K562 (cell line): Measurements from ENCODE around the gene HCN1. TPM values are rescaled to one million over a fixed set of nuclear protein-coding genes. Genes with fewer than 3 reads are reported as not detected.

Experiments
- ATAC-seq: fragments of 200-7000 bp; cut with Tn5 transposase; 3 replicates; pipeline ENCODE4 v1.9.1; 2020; ENCODE audit warnings: moderate library complexity
- BruUV-seq: library from RNA; stranded (reverse); fragments of 400-500 nt; replicated peaks from 2 replicates; lab custom pipeline; 2021; lab: Mats Ljungman, UMichigan
- CTCF ChIA-PET: fragments of 300-600 bp; formaldehyde crosslinking; extraction: SDS; loops from one replicate; lab custom pipeline; 2021; ENCODE audit warnings: low intra/inter-chr PET ratio; lab: Yijun Ruan, JAX
- POLR2A ChIA-PET: fragments of 300-600, 350-650 bp; sonication (Branson Sonifier 250); formaldehyde crosslinking; extraction: SDS; loops from one replicate; lab custom pipeline; 2021; ENCODE audit warnings: antibody characterized with exemption, inconsistent platforms; lab: Yijun Ruan, JAX
- DNase-seq, 4 experiments: peaks; one replicate each; pipeline versions ENCODE4 v3.0.0 to v3.0.0-alpha.2; 2011 to 2018; ENCODE audit warnings: low spot score in 3 of 4, mixed read lengths in 3 of 4; ENCODE audit errors: extremely low read depth in 1 of 4
- FAIRE-seq: peaks from 2 replicates; lab custom pipeline; 2011; peaks lifted over from hg19 to GRCh38; lab: Jason Lieb, UNC
- H2AFZ ChIP-seq: 2 replicates; pipeline ENCODE4 v1.6.0; 2011; ENCODE audit warnings: low read depth, low read length, control low read depth, inconsistent platforms
- H3K27ac ChIP-seq: fragments of 200-600 bp; 3 replicates; pipeline ENCODE4 v1.8.0; 2011; ENCODE audit warnings: low read depth, mild to moderate bottlenecking, control low read depth, inconsistent platforms, low read length, moderate library complexity, mixed read lengths; ENCODE audit errors: extremely low read depth
- H3K27me3 ChIP-seq, 2 experiments: fragments of 300-600 bp in 1 of 2; 2 replicates in 1 of 2; 3 replicates in 1 of 2; pipeline versions ENCODE4 v1.6.0 to v1.8.0; 2011; ENCODE audit warnings: inconsistent platforms in 2 of 2, low read length in 2 of 2, mild to moderate bottlenecking in 1 of 2, mixed read lengths in 1 of 2, moderate library complexity in 1 of 2; ENCODE audit not compliant: control insufficient read depth in 2 of 2, insufficient read depth in 2 of 2
- H3K36me3 ChIP-seq: fragments of 300-600 bp; 3 replicates; pipeline ENCODE4 v1.8.0; 2011; ENCODE audit warnings: mild to moderate bottlenecking, low read length, inconsistent platforms; ENCODE audit not compliant: control insufficient read depth, insufficient read depth
- H3K4me1 ChIP-seq, 2 experiments: fragments of 200-600 bp in 1 of 2; replicated peaks in 1 of 2; 2 replicates in 1 of 2; 3 replicates in 1 of 2; pipeline versions ENCODE4 v1.5.1 to v1.8.0; 2011; ENCODE audit warnings: inconsistent platforms in 2 of 2, low read length in 2 of 2, mild to moderate bottlenecking in 1 of 2, mixed read lengths in 1 of 2, moderate library complexity in 1 of 2; ENCODE audit not compliant: control insufficient read depth in 2 of 2, insufficient read depth in 2 of 2
- H3K4me2 ChIP-seq: 2 replicates; pipeline ENCODE4 v1.6.1; 2011; ENCODE audit warnings: low read length, control low read depth, inconsistent platforms, mixed read lengths; ENCODE audit not compliant: insufficient read depth
- H3K4me3 ChIP-seq: fragments of 200-600 bp; sonication (generic), shearing (Covaris generic); 2 replicates; pipeline ENCODE4 v1.5.1; 2016; ENCODE audit warnings: control low read depth, inconsistent platforms
- H3K79me2 ChIP-seq: fragments of 200-600 bp; 3 replicates; pipeline ENCODE4 v1.8.0; 2011; ENCODE audit warnings: low read length, inconsistent platforms; ENCODE audit not compliant: control insufficient read depth, insufficient read depth
- H3K9ac ChIP-seq, 2 experiments: 2 replicates each; pipeline versions ENCODE4 v1.6.0 to v1.6.1; 2011; ENCODE audit warnings: low read depth in 2 of 2, low read length in 2 of 2, control low read depth in 1 of 2, inconsistent platforms in 1 of 2, mild to moderate bottlenecking in 1 of 2, mixed read lengths in 1 of 2; ENCODE audit not compliant: insufficient read depth in 1 of 2
- H3K9me1 ChIP-seq: one replicate; pipeline ENCODE4 v1.6.0; 2011; ENCODE audit warnings: inconsistent platforms, mild to moderate bottlenecking, low read length, moderate library complexity; ENCODE audit not compliant: control insufficient read depth, insufficient read depth
- H3K9me3 ChIP-seq: replicated peaks from 2 replicates; pipeline ENCODE4 v1.5.1; 2011; ENCODE audit warnings: low read depth, low read length, inconsistent platforms; ENCODE audit not compliant: control insufficient read depth, insufficient read depth
- H4K20me1 ChIP-seq: replicated peaks from 2 replicates; pipeline ENCODE4 v1.6.1; 2011; ENCODE audit warnings: low read length, inconsistent platforms, mixed read lengths; ENCODE audit not compliant: control insufficient read depth, insufficient read depth
- JUN ChIP-seq, 2 experiments: sonication (generic) in 1 of 2; formaldehyde crosslinking in 1 of 2; IDR thresholded peaks; 2 replicates each; pipeline versions ENCODE4 v1.6.1 to v1.8.0; 2012 to 2022; ENCODE audit warnings: borderline replicate concordance in 2 of 2, mild to moderate bottlenecking in 2 of 2, improper control_type of control experiment in 1 of 2, low read depth in 1 of 2, low read length in 1 of 2, missing genetic modification reagents in 1 of 2
- MAZ ChIP-seq, 2 experiments: fragments of 450-650 bp in 1 of 2; sonication (generic) in 1 of 2; formaldehyde crosslinking; IDR thresholded peaks in 1 of 2; conservative IDR thresholded peaks in 1 of 2; 2 replicates each; pipeline versions ENCODE4 v1.4.0 to v1.5.0; 2020; ENCODE audit warnings: mild to moderate bottlenecking in 1 of 2, missing genetic modification reagents in 1 of 2
- TEAD2 ChIP-seq: fragments of 450-650 bp; IDR thresholded peaks from 2 replicates; pipeline ENCODE4 v1.6.1; 2016; ENCODE audit warnings: missing genetic modification characterization, control low read depth, missing compliant biosample characterization
- whole genome bisulfite sequencing: fragments of 100-300 bp; shearing (Covaris generic); methylation state at CpG from one replicate; pipeline ENCODE4 v1.1.6; 2016; ENCODE audit warnings: low coverage, mixed read lengths; ENCODE audit not compliant: insufficient coverage; ENCODE audit errors: missing lambda C conversion rate; 5-methylcytosine and 5-hydroxymethylcytosine counted together
- in situ Hi-C: fragments of 300-500 bp; cut with MboI; formaldehyde crosslinking; loops from 4 replicates; pipeline ENCODE4 v1.15.0; 2018; ENCODE audit warnings: inconsistent platforms, mixed read lengths
- intact Hi-C: fragments of 100-400 bp; cut with micrococcal nuclease; formaldehyde crosslinking; loops from 2 replicates; pipeline ENCODE4 v1.14.2; 2022
- polyA plus RNA-seq, 8 experiments: library from polyadenylated mRNA; depleted of rRNA in 4 of 8; stranded (reverse) in 5 of 8; unstranded in 3 of 8; fragments of >200 nt; fragmentation: Nextera tagmentation in 2 of 8; fragmentation: Illumina TruSeq in 1 of 8; extraction: Ambion mirVana in 2 of 8; extraction: Trizol in 1 of 8; gene quantifications; 2 replicates each; pipeline versions ENCODE4 v1.2.1 to v1.2.3, GENCODE V29; 2011 to 2014; ENCODE audit warnings: inconsistent platforms in 1 of 8, missing spikeins in 1 of 8
- total RNA-seq, 7 experiments: library from RNA; depleted of rRNA in 6 of 7; stranded (reverse); fragments of >200 nt in 6 of 7; fragmentation: Illumina TruSeq in 2 of 7; extraction: Trizol in 2 of 7; gene quantifications; 2 replicates each; pipeline versions ENCODE4 v1.2.1 to v1.2.3, GENCODE V29; 2011 to 2021; ENCODE audit warnings: low replicate concordance in 1 of 7

Gene HCN1
- total and polyA plus RNA-seq, 9 of the 15 experiments (the other 6 are each of a cell fraction or from before 2014, with no cell fraction given): not detected

DNA sequence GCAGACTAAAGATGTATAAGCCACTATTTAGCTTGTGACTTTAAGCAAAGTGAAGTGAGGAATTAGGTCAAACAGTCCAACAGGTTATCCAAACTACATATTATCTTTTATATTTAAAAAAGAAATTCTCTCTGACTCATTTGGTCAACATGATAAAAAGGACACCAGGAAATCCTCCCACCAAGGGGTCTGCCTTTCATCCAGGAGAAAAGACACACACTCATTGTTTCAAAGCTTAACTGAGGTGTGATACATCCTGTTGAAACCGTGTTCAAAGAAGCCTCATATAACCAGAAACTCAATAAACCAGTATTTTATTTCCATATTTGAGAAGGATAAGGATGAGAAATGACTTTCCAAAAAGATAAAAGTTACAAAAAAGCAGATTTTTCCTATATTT, 417.1 kb downstream of the HCN1 start:
- H2AFZ ChIP-seq: no peak overlapping the region
- TF ChIP-seq MAZ (CRISPR knock-in tag; conservative IDR thresholded peaks at IDR 0.05 in 1 of 2, IDR thresholded peaks at IDR 0.05 in 1 of 2) (no peak), JUN (IDR thresholded peaks at IDR 0.05; ENCODE audit: borderline replicate concordance, low read depth, low read length) (no peak), JUN (CRISPR knock-in tag; IDR thresholded peaks at IDR 0.05; ENCODE audit: borderline replicate concordance) (no peak)
- H3K4me2 ChIP-seq: no peak overlapping the region
- intact Hi-C loops: no loop called here
- no peaks in the 10 kb centered on the region for H4K20me1 ChIP-seq
- H3K9me3 ChIP-seq: no peaks in the 10 kb centered on the region; the same call in 1 of the 2 replicates
- no peaks in the 10 kb centered on the region for H3K36me3 ChIP-seq
- 0% methylated on average over 1 of the region's 1 CpG for WGBS
- in situ Hi-C loops: no loop called here
- no peaks in the 10 kb centered on the region for H3K27me3 ChIP-seq
- H3K9me1 ChIP-seq: no peaks in the 10 kb centered on the region
- no peak overlapping the region for H3K4me3 ChIP-seq
- no peaks in the 10 kb centered on the region for H3K4me1 ChIP-seq
- DNase-seq (no peak), FAIRE-seq (no peak), ATAC-seq (no peak)
- no TSS peak for BruUV-seq
- no peak overlapping the region for H3K27ac ChIP-seq
- CTCF ChIA-PET: no interaction called here
- H3K9ac ChIP-seq: no peak overlapping the region
- H3K79me2 ChIP-seq: no peaks in the 10 kb centered on the region
- POLR2A ChIA-PET: no interaction called here

DNA sequence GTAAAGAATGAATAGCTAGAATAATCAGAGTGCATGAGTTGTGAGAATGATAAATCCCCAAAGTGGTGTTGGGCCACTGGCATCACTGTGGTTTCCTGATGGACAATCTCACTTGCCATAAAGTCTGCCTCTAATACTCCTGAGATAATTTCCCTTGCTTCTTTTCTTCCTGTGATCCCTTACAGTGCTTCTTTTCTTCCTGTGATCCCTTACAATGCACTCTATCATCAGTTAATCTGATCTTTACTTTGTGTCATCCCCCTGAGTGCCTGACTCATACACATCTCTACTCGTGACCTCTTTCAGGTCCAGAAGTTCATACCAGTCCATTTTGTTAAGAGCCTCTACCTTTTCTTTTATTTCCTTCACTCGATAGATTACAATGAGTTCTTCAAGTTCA, 418.3 kb downstream of the HCN1 start:
- Histone ChIP-seq H3K27ac (no peak overlapping the region), H3K9ac (no peak overlapping the region), H3K9me1 (no peaks in the 10 kb centered on the region), H3K27me3 (no peaks in the 10 kb centered on the region), H3K4me2 (no peak overlapping the region), H4K20me1 (no peaks in the 10 kb centered on the region), H3K9me3 (no peaks in the 10 kb centered on the region), H3K4me1 (no peaks in the 10 kb centered on the region), H3K36me3 (no peaks in the 10 kb centered on the region), H3K79me2 (no peaks in the 10 kb centered on the region), H3K4me3 (no peak overlapping the region), H2AFZ (no peak overlapping the region)
- TF ChIP-seq TEAD2 (tag): no peak
- in situ Hi-C loops: no loop called here
- intact Hi-C loops: no loop called here
- ChIA-PET POLR2A (no interaction called here), CTCF (no interaction called here)
- FAIRE-seq (no peak), DNase-seq (no peak), ATAC-seq (no peak)
- no TSS peak for BruUV-seq
- 0% methylated on average over 2 of the region's 2 CpGs for WGBS
